ENCODE results near the gene MLANA. TPM values are rescaled to one million over a fixed set of nuclear protein-coding genes. Genes with fewer than 3 reads are reported as not detected.

The MLANA gene
- total RNA-seq, 1 donor from 2014 or later, result not detected

DNA sequence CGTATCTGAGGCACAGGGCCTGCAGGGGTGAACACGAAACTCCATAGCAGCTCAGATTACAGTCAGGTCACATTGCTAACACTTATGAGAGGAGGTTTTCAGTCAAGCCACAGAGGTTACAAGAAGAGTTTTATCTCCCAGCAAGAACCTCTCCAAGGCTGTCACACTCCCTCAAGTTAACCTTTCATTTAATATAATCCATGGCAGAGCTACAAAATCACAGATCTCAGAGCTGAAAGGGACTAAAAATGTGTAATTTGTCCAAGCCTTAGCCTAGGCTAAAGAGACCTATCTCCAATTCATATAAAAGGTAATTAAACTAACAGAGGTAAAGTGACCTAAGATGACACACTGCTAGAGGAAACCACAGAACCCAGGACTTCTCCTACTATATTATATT, 57.2 kb downstream of the MLANA start:
- Histone ChIP-seq H3K27me3 (ENCODE audit: low read depth) (no peaks in the 10 kb centered on the region), H3K36me3 (no peaks in the 10 kb centered on the region), H3K27ac (replicated peaks) (peak overlapping the region; percentile 43), H3K4me1 (peaks cover 33% of the 10 kb centered on the region), H3K9me3 (replicated peaks) (no peaks in the 10 kb centered on the region), H3K4me3 (no peak overlapping the region)
- TF ChIP-seq, protein P1, sequence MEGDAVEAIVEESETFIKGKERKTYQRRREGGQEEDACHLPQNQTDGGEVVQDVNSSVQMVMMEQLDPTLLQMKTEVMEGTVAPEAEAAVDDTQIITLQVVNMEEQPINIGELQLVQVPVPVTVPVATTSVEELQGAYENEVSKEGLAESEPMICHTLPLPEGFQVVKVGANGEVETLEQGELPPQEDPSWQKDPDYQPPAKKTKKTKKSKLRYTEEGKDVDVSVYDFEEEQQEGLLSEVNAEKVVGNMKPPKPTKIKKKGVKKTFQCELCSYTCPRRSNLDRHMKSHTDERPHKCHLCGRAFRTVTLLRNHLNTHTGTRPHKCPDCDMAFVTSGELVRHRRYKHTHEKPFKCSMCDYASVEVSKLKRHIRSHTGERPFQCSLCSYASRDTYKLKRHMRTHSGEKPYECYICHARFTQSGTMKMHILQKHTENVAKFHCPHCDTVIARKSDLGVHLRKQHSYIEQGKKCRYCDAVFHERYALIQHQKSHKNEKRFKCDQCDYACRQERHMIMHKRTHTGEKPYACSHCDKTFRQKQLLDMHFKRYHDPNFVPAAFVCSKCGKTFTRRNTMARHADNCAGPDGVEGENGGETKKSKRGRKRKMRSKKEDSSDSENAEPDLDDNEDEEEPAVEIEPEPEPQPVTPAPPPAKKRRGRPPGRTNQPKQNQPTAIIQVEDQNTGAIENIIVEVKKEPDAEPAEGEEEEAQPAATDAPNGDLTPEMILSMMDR (IDR thresholded peaks at IDR 0.05; ENCODE audit: borderline replicate concordance), result no peak
- DNase-seq, result no peak
- intact Hi-C loops (cut with micrococcal nuclease), result no loop called here

GRCh38 chr9:5949103-5949699, 58.5 kb downstream of the MLANA start:
- intact Hi-C loops (cut with micrococcal nuclease), result no loop called here

GRCh38 chr9:5950261-5950660, 59.6 kb downstream of the MLANA start:
- no peak for DNase-seq
- no peaks in the 10 kb centered on the region for H3K27me3 ChIP-seq (ENCODE audit: low read depth)
- intact Hi-C loops (cut with micrococcal nuclease), result no loop called here
- no peaks in the 10 kb centered on the region for H3K9me3 ChIP-seq (replicated peaks)
- peaks cover 6% of the 10 kb centered on the region for H3K36me3 ChIP-seq
- TF ChIP-seq, protein P1 (IDR thresholded peaks at IDR 0.05; ENCODE audit: borderline replicate concordance), result no peak
- H3K4me1 ChIP-seq, result peaks cover 33% of the 10 kb centered on the region
- H3K4me3 ChIP-seq, result no peak overlapping the region
- no peak overlapping the region for H3K27ac ChIP-seq (replicated peaks)

More at GRCh38 chr9:5949103-5949699, 58.5 kb downstream of the MLANA start:
- Histone ChIP-seq H3K27ac (replicated peaks) (peak overlapping the region; percentile 42), H3K27me3 (ENCODE audit: low read depth) (no peaks in the 10 kb centered on the region), H3K36me3 (peaks cover under 1% of the 10 kb centered on the region), H3K4me3 (peak overlapping the region; percentile 43), H3K9me3 (replicated peaks) (no peaks in the 10 kb centered on the region), H3K4me1 (peaks cover 33% of the 10 kb centered on the region)
- TF ChIP-seq, protein P1 (IDR thresholded peaks at IDR 0.05; ENCODE audit: borderline replicate concordance), result no peak
- no peak for DNase-seq

GRCh38 chr9:5951686-5952211, 61.1 kb downstream of the MLANA start:
- no peaks in the 10 kb centered on the region for H3K9me3 ChIP-seq (replicated peaks)
- TF ChIP-seq, protein P1 (IDR thresholded peaks at IDR 0.05; ENCODE audit: borderline replicate concordance), result no peak
- no peak overlapping the region for H3K4me3 ChIP-seq
- peaks cover 6% of the 10 kb centered on the region for H3K36me3 ChIP-seq
- no peak overlapping the region for H3K27ac ChIP-seq (replicated peaks)
- H3K4me1 ChIP-seq, result peaks cover 33% of the 10 kb centered on the region
- no peaks in the 10 kb centered on the region for H3K27me3 ChIP-seq (ENCODE audit: low read depth)
- intact Hi-C loops (cut with micrococcal nuclease), result no loop called here
- no peak for DNase-seq

DNA sequence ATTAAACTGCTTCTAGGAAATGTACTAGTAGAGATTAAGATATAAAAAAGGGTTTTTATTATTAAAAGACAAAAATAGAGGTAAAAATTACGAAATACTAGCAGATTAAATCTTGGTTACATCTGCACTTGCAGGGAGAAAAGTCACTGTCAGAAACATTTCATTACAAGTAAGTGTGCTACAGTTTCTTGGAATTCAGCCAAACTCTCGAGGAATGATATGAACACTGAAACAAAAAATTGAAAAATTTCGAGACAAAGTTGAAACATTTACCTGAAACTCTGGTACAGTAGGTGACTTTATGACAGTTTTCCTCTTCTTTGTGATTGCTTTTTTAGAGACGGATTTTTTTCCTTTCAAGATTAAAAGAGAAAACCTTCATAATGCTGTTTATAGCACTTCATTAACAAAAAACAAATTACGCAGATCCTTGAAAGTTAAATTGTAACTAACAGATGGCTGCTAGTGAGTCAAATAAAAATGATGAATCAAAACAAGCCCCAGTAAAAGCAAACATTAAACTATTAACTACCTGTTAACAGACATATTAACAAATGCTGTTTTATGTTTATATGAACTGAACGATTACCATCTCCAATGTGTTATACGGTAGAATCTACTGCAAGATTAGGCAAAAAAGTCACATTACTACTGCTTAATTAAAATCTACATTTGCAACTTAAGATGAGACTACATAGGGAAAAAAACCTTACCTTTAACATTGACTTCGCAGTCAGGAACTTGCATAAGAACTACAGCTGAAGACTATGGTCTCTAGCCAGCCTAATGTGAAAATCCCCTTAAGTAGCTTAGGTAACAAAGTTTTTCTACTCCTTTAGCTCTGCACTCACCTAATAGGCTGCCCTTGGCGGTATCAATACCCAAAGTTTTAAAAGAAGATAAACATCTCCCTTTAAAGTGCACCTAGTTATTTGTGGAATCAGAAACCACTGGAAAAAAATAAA, 63.3 kb downstream of the MLANA start:
- no peaks in the 10 kb centered on the region for H3K27me3 ChIP-seq (ENCODE audit: low read depth)
- peaks cover 6% of the 10 kb centered on the region for H3K36me3 ChIP-seq
- no peaks in the 10 kb centered on the region for H3K9me3 ChIP-seq (replicated peaks)
- H3K27ac ChIP-seq (replicated peaks), result no peak overlapping the region
- intact Hi-C loops (cut with micrococcal nuclease), result no loop called here
- TF ChIP-seq, protein P1 (IDR thresholded peaks at IDR 0.05; ENCODE audit: borderline replicate concordance), result no peak
- peaks cover 13% of the 10 kb centered on the region for H3K4me1 ChIP-seq
- DNase-seq, result no peak
- no peak overlapping the region for H3K4me3 ChIP-seq
